Lower leg skin (tissue), 3 donors: ENCODE data around the gene HSPB6.

Experiments
- POLR2A ChIP-seq, 2 donors: fragments of 450-650 bp; IDR thresholded peaks; one replicate each; pipeline ENCODE4 v1.6.1; 2016 to 2017; ENCODE audit warnings: antibody characterized with exemption in 2 of 2, mild to moderate bottlenecking in 1 of 2, moderate library complexity in 1 of 2
- TF ChIP-seq, protein P1 (sequence below), 3 donors: fragments of 450-650 bp; IDR thresholded peaks; one replicate each; pipeline ENCODE4 v1.5.1; 2016; ENCODE audit warnings: antibody characterized with exemption in 3 of 3, mild to moderate bottlenecking in 3 of 3, moderate library complexity in 2 of 3

DNA sequence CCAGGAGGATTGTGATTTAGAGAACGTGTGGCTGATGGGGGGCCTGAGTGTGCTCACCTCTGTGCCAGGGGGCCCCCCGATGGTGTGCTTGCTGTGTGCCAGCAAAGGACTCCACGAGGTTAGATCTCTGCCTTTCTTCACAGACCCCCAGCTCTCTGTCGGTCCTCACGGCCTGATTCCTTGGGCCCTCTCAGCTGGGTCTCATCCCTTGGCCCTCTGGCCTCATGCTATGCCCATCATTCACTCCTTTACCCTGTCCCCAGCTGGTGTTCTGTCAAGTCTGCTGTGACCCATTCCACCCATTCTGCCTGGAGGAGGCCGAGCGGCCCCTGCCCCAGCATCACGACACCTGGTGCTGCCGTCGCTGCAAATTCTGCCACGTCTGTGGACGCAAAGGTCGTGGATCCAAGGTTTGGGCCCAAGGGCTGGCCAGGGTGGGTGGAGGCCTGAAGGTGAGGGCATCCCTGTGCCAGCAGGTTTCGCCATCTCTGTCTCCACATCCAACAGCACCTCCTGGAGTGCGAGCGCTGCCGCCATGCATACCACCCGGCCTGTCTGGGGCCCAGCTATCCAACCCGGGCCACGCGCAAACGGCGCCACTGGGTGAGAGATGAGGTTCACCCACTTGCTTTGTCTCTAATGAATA is 31.5 kb downstream of the HSPB6 start:
- no peak for TF ChIP-seq POLR2A (IDR thresholded peaks at IDR 0.05)
- TF ChIP-seq, protein P1, sequence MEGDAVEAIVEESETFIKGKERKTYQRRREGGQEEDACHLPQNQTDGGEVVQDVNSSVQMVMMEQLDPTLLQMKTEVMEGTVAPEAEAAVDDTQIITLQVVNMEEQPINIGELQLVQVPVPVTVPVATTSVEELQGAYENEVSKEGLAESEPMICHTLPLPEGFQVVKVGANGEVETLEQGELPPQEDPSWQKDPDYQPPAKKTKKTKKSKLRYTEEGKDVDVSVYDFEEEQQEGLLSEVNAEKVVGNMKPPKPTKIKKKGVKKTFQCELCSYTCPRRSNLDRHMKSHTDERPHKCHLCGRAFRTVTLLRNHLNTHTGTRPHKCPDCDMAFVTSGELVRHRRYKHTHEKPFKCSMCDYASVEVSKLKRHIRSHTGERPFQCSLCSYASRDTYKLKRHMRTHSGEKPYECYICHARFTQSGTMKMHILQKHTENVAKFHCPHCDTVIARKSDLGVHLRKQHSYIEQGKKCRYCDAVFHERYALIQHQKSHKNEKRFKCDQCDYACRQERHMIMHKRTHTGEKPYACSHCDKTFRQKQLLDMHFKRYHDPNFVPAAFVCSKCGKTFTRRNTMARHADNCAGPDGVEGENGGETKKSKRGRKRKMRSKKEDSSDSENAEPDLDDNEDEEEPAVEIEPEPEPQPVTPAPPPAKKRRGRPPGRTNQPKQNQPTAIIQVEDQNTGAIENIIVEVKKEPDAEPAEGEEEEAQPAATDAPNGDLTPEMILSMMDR (IDR thresholded peaks at IDR 0.05), result no peak
